Mesenteric fat pad (tissue), 1 donor: ENCODE results near the gene LRRC45. TPM values are rescaled to one million over a fixed set of nuclear protein-coding genes. Genes with fewer than 3 reads are reported as not detected.

Experiments used
- DNase-seq: peaks from one replicate; pipeline ENCODE4 v3.0.0-alpha.2; 2020; ENCODE audit warnings: low spot score
- total RNA-seq: library from RNA; stranded (reverse); fragmentation: NEBNext Ultra II Directional; extraction: Animal tissue kit (Norgen Biotek cat#: 25700); gene quantifications from one replicate; pipeline ENCODE4 v1.2.1, GENCODE V29; 2021
- donor health status: DM: yes; HTN: yes; CAD: no.

Gene LRRC45
- total RNA-seq, 1 donor from 2014 or later: 7.0 TPM

- DNase-seq: no peak
Measured at GRCh38 chr17:82050152-82050760, 27.2 kb downstream of the LRRC45 start.

GRCh38 chr17:82050761-82051641 is 27.9 kb downstream of the LRRC45 start:
- DNase-seq: no peak

- no peak for DNase-seq
Measured at GRCh38 chr17:82051776-82052637, 28.9 kb downstream of the LRRC45 start, which contains the start of the genes GPS1 and RFNG. TSS of gene GPS1 (plus strand) at chr17:82051898. CDS start at chr17:82051932, 34 bp downstream. TSS of gene RFNG (minus strand) at chr17:82051811. CDS start at chr17:82051766, 45 bp downstream.

GRCh38 chr17:82052638-82053059 is 29.5 kb downstream of the LRRC45 start:
- DNase-seq: no peak

- no peak for DNase-seq
Measured at GRCh38 chr17:82053130-82053529, 30.0 kb downstream of the LRRC45 start.

- DNase-seq: no peak
Measured at GRCh38 chr17:82053556-82054263, 30.6 kb downstream of the LRRC45 start.

GRCh38 chr17:82054351-82055022 is 31.4 kb downstream of the LRRC45 start:
- no peak for DNase-seq

- no peak for DNase-seq
Measured at GRCh38 chr17:82055023-82055964, 32.2 kb downstream of the LRRC45 start.

GRCh38 chr17:82055965-82056728 is 33.0 kb downstream of the LRRC45 start:
- no peak for DNase-seq

- no peak for DNase-seq
Measured at GRCh38 chr17:82056729-82057621, 33.9 kb downstream of the LRRC45 start.

- no peak for DNase-seq
Measured at GRCh38 chr17:82058230-82058854, 35.2 kb downstream of the LRRC45 start.

GRCh38 chr17:82058855-82059249 is 35.7 kb downstream of the LRRC45 start:
- no peak for DNase-seq

GRCh38 chr17:82059272-82060000 is 36.3 kb downstream of the LRRC45 start:
- no peak for DNase-seq

- no peak for DNase-seq
Measured at GRCh38 chr17:82060001-82060380, 36.9 kb downstream of the LRRC45 start.

- no peak for DNase-seq
Measured at GRCh38 chr17:82060614-82061013, 37.5 kb downstream of the LRRC45 start.
